ENCODE data around the gene FEZF1.
A peak's percentile ranks its signal among the peaks of the same experiment; 100 is the strongest.
"Not testable (repeated sequence)": the region's sequence is repeated elsewhere in the genome, so short reads cannot be mapped to it uniquely, and the experiment has no call there.

The FEZF1 gene

GRCh38 chr7:122299624-122300210, 4.8 kb downstream of the FEZF1 start:
- Histone ChIP-seq H3K4me1 (ENCODE audit: insufficient read depth, low read length) (peaks cover 16% of the 10 kb centered on the region), H3K27me3 (ENCODE audit: control insufficient read depth in 1 of 2, insufficient read depth in 2 of 2, low read length in 2 of 2) (peaks cover 60 to 61% of the 10 kb centered on the region in 2 donors), H3K36me3 (ENCODE audit: insufficient read depth, low read length) (no peaks in the 10 kb centered on the region), H3K27ac (ENCODE audit: low read depth, low read length) (no peak overlapping the region), H3K9me3 (ENCODE audit: low read length) (no peaks in the 10 kb centered on the region), H3K4me3 (ENCODE audit: low read depth in 1 of 2, low read length in 2 of 2) (peak overlapping the region in 1 of 2 donors; percentile 5), H3K9ac (ENCODE audit: low read length) (no peak overlapping the region)

DNA sequence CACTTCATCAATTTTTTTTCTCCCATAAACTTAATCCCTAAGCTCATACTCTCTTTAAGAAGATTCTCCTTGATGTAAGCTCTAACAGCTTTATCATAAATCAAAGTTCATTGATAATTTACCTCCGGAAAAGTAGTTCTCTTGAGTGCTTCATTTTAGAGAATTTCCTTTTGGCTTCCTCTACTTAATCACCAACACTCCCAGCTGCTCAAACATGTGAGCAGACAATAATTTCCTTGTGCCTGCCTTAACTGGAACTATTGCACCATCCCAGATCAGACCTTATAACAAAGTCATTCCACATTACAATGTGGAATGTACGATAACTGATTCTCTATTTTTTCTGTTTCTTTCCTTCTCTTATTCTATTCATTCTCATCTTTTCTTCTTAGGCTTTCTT, 5.9 kb downstream of the FEZF1 start:
- Histone ChIP-seq H3K27ac (ENCODE audit: low read depth, low read length) (no peak overlapping the region), H3K4me1 (ENCODE audit: insufficient read depth, low read length) (peaks cover 16% of the 10 kb centered on the region), H3K27me3 (ENCODE audit: control insufficient read depth in 1 of 2, insufficient read depth in 2 of 2, low read length in 2 of 2) (peaks cover 49 to 50% of the 10 kb centered on the region in 2 donors), H3K9me3 (ENCODE audit: low read length) (no peaks in the 10 kb centered on the region), H3K9ac (ENCODE audit: low read length) (no peak overlapping the region), H3K4me3 (ENCODE audit: low read depth in 1 of 2, low read length in 2 of 2) (no peak overlapping the region), H3K36me3 (ENCODE audit: insufficient read depth, low read length) (no peaks in the 10 kb centered on the region)

DNA sequence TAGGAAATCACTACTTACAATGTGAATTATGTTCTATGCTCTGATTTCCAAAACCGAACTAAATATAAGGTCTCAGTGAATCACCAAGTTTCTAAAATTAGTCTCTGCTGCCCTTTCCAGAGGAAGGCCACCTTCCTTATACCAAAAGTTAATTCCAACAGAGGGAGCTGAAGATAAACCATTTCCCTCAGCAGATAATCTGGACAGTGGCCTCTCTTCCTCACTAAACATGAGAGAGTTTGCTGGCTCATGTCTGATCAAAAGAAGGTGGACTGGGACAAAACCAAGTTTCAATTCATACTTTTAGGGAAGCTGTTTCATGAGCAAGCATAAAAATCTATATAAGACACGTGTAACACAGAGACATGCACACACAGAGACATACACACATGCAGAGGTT, 6.4 kb downstream of the FEZF1 start:
- H3K9ac ChIP-seq (ENCODE audit: low read length): no peak overlapping the region
- H3K27me3 ChIP-seq (ENCODE audit: control insufficient read depth in 1 of 2, insufficient read depth in 2 of 2, low read length in 2 of 2): peaks cover 45% of the 10 kb centered on the region in 2 donors
- no peak overlapping the region for H3K27ac ChIP-seq (ENCODE audit: low read depth, low read length)
- H3K4me1 ChIP-seq (ENCODE audit: insufficient read depth, low read length): peaks cover 16% of the 10 kb centered on the region
- H3K9me3 ChIP-seq (ENCODE audit: low read length): no peaks in the 10 kb centered on the region
- H3K36me3 ChIP-seq (ENCODE audit: insufficient read depth, low read length): no peaks in the 10 kb centered on the region
- H3K4me3 ChIP-seq (ENCODE audit: low read depth in 1 of 2, low read length in 2 of 2): no peak overlapping the region

- no peaks in the 10 kb centered on the region for H3K9me3 ChIP-seq (ENCODE audit: low read length)
- H3K27ac ChIP-seq (ENCODE audit: low read depth, low read length): no peak overlapping the region
- H3K4me3 ChIP-seq (ENCODE audit: low read depth in 1 of 2, low read length in 2 of 2): no peak overlapping the region
- no peaks in the 10 kb centered on the region for H3K27me3 ChIP-seq (ENCODE audit: control insufficient read depth in 1 of 2, insufficient read depth in 2 of 2, low read length in 2 of 2)
- H3K4me1 ChIP-seq (ENCODE audit: insufficient read depth, low read length): no peaks in the 10 kb centered on the region
- no peaks in the 10 kb centered on the region for H3K36me3 ChIP-seq (ENCODE audit: insufficient read depth, low read length)
- H3K9ac ChIP-seq (ENCODE audit: low read length): no peak overlapping the region
Observed at GRCh38 chr7:122291189-122291588, 13.4 kb downstream of the FEZF1 start.

DNA sequence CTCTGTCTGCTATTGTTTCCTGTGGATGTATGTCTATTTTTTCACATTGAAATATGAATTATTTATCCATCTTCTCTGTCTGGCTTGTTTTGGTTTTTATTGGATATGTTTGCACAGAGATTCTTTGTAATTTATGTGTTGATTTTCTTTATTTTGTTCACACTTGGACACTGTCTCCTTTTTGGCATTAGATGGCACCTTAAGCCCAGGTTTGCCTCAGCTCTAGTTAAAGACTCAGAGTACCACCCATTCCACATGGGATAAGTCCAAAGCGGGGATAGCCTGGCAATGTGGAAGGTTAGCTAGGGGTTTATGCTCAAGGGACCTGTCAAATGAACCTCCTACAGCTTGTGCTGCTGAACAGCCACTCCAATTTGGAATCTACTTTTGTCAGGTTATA, 14.1 kb downstream of the FEZF1 start:
- Histone ChIP-seq H3K4me3 (ENCODE audit: low read depth in 1 of 2, low read length in 2 of 2) (no peak overlapping the region), H3K27me3 (ENCODE audit: control insufficient read depth in 1 of 2, insufficient read depth in 2 of 2, low read length in 2 of 2) (no peaks in the 10 kb centered on the region), H3K9ac (ENCODE audit: low read length) (no peak overlapping the region), H3K27ac (ENCODE audit: low read depth, low read length) (no peak overlapping the region), H3K4me1 (ENCODE audit: insufficient read depth, low read length) (no peaks in the 10 kb centered on the region), H3K9me3 (ENCODE audit: low read length) (no peaks in the 10 kb centered on the region), H3K36me3 (ENCODE audit: insufficient read depth, low read length) (no peaks in the 10 kb centered on the region)

GRCh38 chr7:122289426-122289825, 15.1 kb downstream of the FEZF1 start:
- Histone ChIP-seq H3K4me1 (ENCODE audit: insufficient read depth, low read length) (no peaks in the 10 kb centered on the region), H3K27me3 (ENCODE audit: control insufficient read depth in 1 of 2, insufficient read depth in 2 of 2, low read length in 2 of 2) (no peaks in the 10 kb centered on the region), H3K36me3 (ENCODE audit: insufficient read depth, low read length) (no peaks in the 10 kb centered on the region), H3K27ac (ENCODE audit: low read depth, low read length) (no peak overlapping the region), H3K4me3 (ENCODE audit: low read depth in 1 of 2, low read length in 2 of 2) (no peak overlapping the region), H3K9me3 (ENCODE audit: low read length) (no peaks in the 10 kb centered on the region), H3K9ac (ENCODE audit: low read length) (no peak overlapping the region)

GRCh38 chr7:122284608-122285007, 19.9 kb downstream of the FEZF1 start:
- H3K9me3 ChIP-seq (ENCODE audit: low read length); H3K9ac ChIP-seq (ENCODE audit: low read length); H3K36me3 ChIP-seq (ENCODE audit: insufficient read depth, low read length); H3K4me1 ChIP-seq (ENCODE audit: insufficient read depth, low read length); H3K4me3 ChIP-seq (ENCODE audit: low read depth in 1 of 2, low read length in 2 of 2); H3K27ac ChIP-seq (ENCODE audit: low read depth, low read length); H3K27me3 ChIP-seq (ENCODE audit: control insufficient read depth in 1 of 2, insufficient read depth in 2 of 2, low read length in 2 of 2): not testable (repeated sequence)

- no peaks in the 10 kb centered on the region for H3K4me1 ChIP-seq (ENCODE audit: insufficient read depth, low read length)
- H3K27ac ChIP-seq (ENCODE audit: low read depth, low read length): no peak overlapping the region
- H3K36me3 ChIP-seq (ENCODE audit: insufficient read depth, low read length): no peaks in the 10 kb centered on the region
- no peak overlapping the region for H3K9ac ChIP-seq (ENCODE audit: low read length)
- H3K27me3 ChIP-seq (ENCODE audit: control insufficient read depth in 1 of 2, insufficient read depth in 2 of 2, low read length in 2 of 2): no peaks in the 10 kb centered on the region
- no peaks in the 10 kb centered on the region for H3K9me3 ChIP-seq (ENCODE audit: low read length)
- no peak overlapping the region for H3K4me3 ChIP-seq (ENCODE audit: low read depth in 1 of 2, low read length in 2 of 2)
Observed at GRCh38 chr7:122273117-122273516, 31.4 kb downstream of the FEZF1 start.

DNA sequence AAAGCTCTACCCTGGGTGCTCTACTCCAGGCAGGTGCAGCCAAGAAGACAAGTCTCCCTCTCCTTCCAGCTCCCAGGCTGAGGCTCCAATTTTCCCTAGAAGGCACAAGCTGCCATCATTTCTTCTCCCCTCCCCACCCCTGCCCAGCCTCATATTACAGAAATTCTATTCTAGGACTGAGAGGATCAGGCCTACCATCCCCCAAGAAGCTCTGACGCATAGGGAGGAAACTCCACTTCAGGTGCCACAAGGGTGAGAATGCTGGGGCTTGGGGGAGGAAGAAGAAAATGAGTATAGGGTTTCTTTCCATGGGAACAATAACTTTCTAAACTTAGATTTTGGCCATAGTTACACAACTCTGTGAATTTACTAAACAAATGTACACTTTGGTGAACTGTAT, 35.3 kb downstream of the FEZF1 start:
- Histone ChIP-seq H3K9me3 (ENCODE audit: low read length) (no peaks in the 10 kb centered on the region), H3K4me3 (ENCODE audit: low read depth in 1 of 2, low read length in 2 of 2) (no peak overlapping the region), H3K27me3 (ENCODE audit: control insufficient read depth in 1 of 2, insufficient read depth in 2 of 2, low read length in 2 of 2) (no peaks in the 10 kb centered on the region), H3K27ac (ENCODE audit: low read depth, low read length) (no peak overlapping the region), H3K4me1 (ENCODE audit: insufficient read depth, low read length) (no peaks in the 10 kb centered on the region), H3K36me3 (ENCODE audit: insufficient read depth, low read length) (no peaks in the 10 kb centered on the region), H3K9ac (ENCODE audit: low read length) (no peak overlapping the region)

GRCh38 chr7:122268101-122268500, 36.4 kb downstream of the FEZF1 start:
- Histone ChIP-seq H3K4me1 (ENCODE audit: insufficient read depth, low read length) (no peaks in the 10 kb centered on the region), H3K9me3 (ENCODE audit: low read length) (no peaks in the 10 kb centered on the region), H3K9ac (ENCODE audit: low read length) (no peak overlapping the region), H3K4me3 (ENCODE audit: low read depth in 1 of 2, low read length in 2 of 2) (no peak overlapping the region), H3K36me3 (ENCODE audit: insufficient read depth, low read length) (no peaks in the 10 kb centered on the region), H3K27ac (ENCODE audit: low read depth, low read length) (no peak overlapping the region), H3K27me3 (ENCODE audit: control insufficient read depth in 1 of 2, insufficient read depth in 2 of 2, low read length in 2 of 2) (no peaks in the 10 kb centered on the region)

DNA sequence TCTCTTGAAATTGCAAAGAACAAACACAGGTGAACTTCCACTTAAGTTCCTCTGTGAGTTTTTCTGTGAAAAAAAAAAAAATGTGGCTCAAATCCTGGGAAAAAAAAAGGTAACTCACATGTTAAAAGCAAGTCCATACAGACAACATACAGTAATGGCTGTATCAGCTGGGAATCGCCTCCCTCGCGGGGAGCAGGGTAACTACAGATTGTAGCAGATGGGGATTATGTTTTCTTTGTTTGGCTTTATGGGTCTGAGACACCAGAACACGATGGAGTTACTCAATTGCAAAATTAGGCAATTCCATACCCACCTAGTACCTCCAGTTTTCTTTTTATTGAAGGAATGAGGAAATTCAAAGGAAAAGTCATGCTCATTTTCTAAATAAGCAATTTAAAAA, 42.3 kb downstream of the FEZF1 start:
- peaks cover 0 to 6% of the 10 kb centered on the region in 2 donors for H3K27me3 ChIP-seq (ENCODE audit: control insufficient read depth in 1 of 2, insufficient read depth in 2 of 2, low read length in 2 of 2)
- H3K9me3 ChIP-seq (ENCODE audit: low read length): no peaks in the 10 kb centered on the region
- no peak overlapping the region for H3K4me3 ChIP-seq (ENCODE audit: low read depth in 1 of 2, low read length in 2 of 2)
- H3K4me1 ChIP-seq (ENCODE audit: insufficient read depth, low read length): no peaks in the 10 kb centered on the region
- no peak overlapping the region for H3K27ac ChIP-seq (ENCODE audit: low read depth, low read length)
- no peak overlapping the region for H3K9ac ChIP-seq (ENCODE audit: low read length)
- no peaks in the 10 kb centered on the region for H3K36me3 ChIP-seq (ENCODE audit: insufficient read depth, low read length)

DNA sequence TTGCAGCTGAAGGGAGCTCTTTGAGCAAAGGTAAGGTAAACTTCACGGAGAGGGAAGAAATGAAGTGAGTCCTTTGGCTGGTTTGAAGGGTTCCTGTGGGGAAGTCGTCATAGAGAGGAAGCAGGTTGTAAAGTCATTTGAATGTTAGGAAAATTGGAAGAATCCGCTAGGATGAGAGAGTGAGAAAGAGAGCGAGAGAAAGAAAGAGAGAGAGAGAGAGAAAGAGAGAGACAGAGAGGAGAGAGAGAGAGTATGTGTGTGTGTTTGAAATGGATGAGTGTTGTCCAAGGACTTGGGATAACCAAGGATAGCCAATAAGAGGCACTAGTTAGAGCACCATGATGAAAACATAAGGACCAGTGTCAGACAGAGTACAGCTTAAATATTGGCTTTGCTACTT, 43.1 kb downstream of the FEZF1 start:
- Histone ChIP-seq H3K4me1 (ENCODE audit: insufficient read depth, low read length) (no peaks in the 10 kb centered on the region), H3K9ac (ENCODE audit: low read length) (no peak overlapping the region), H3K27ac (ENCODE audit: low read depth, low read length) (no peak overlapping the region), H3K4me3 (ENCODE audit: low read depth in 1 of 2, low read length in 2 of 2) (no peak overlapping the region), H3K36me3 (ENCODE audit: insufficient read depth, low read length) (no peaks in the 10 kb centered on the region), H3K9me3 (ENCODE audit: low read length) (no peaks in the 10 kb centered on the region), H3K27me3 (ENCODE audit: control insufficient read depth in 1 of 2, insufficient read depth in 2 of 2, low read length in 2 of 2) (peaks cover 0 to 6% of the 10 kb centered on the region in 2 donors)

Measured in muscle layer of colon (tissue), 2 donors.